K562 (cell line): ENCODE results near the gene IRAG1. TPM values are rescaled to one million over a fixed set of nuclear protein-coding genes. Genes with fewer than 3 reads are reported as not detected.

Experiments used
- BCLAF1 ChIP-seq, 2 experiments: fragments of 450-650 bp in 1 of 2; IDR thresholded peaks; 2 replicates each; pipeline ENCODE4 v1.6.1; 2011 to 2017; ENCODE audit warnings: low read depth in 2 of 2, antibody characterized with exemption in 1 of 2, borderline replicate concordance in 1 of 2, low read length in 1 of 2, mild to moderate bottlenecking in 1 of 2, mixed read lengths in 1 of 2; ENCODE audit not compliant: control insufficient read depth in 1 of 2
- ETV5 ChIP-seq: sonication (generic); formaldehyde crosslinking; IDR thresholded peaks from 2 replicates; pipeline ENCODE4 v1.4.0; 2020; ENCODE audit warnings: low read depth, mild to moderate bottlenecking, missing genetic modification reagents
- FOSL1 ChIP-seq: fragments of 200-800 bp; sonication (Bioruptor generic); conservative IDR thresholded peaks from 2 replicates; pipeline ENCODE4 v1.6.1; 2016; ENCODE audit warnings: missing genetic modification characterization, missing compliant biosample characterization
- KDM1A ChIP-seq, 2 experiments: fragments of 450-650 bp; IDR thresholded peaks; 2 replicates each; pipeline ENCODE4 v1.6.1; 2016; ENCODE audit warnings: mild to moderate bottlenecking in 2 of 2
- KDM2B ChIP-seq: fragments of 250-450 bp; sonication (Bioruptor Pico); IDR thresholded peaks from 2 replicates; pipeline ENCODE4 v1.8.0; 2021; ENCODE audit warnings: mild to moderate bottlenecking, moderate library complexity
- MCM7 ChIP-seq, 2 experiments: fragments of 450-650 bp; IDR thresholded peaks; 2 replicates each; pipeline ENCODE4 v1.6.1; 2016 to 2018
- MLX ChIP-seq, 2 experiments: fragments of 450-650 bp in 1 of 2; sonication (generic) in 1 of 2; formaldehyde crosslinking; conservative IDR thresholded peaks; 2 replicates each; pipeline versions ENCODE4 v1.4.0 to v1.8.1; 2020 to 2022; ENCODE audit warnings: mild to moderate bottlenecking in 1 of 2, missing genetic modification reagents in 1 of 2
- MYNN ChIP-seq, 2 experiments: sonication (generic); formaldehyde crosslinking in 1 of 2; IDR thresholded peaks; 2 replicates each; pipeline versions ENCODE4 v1.5.0 to v1.6.1; 2016 to 2020; ENCODE audit warnings: antibody characterized with exemption in 1 of 2, missing genetic modification reagents in 1 of 2
- OTX1 ChIP-seq: fragments of 450-650 bp; formaldehyde crosslinking; IDR thresholded peaks from 2 replicates; pipeline ENCODE4 v1.4.0; 2022; ENCODE audit warnings: mild to moderate bottlenecking
- SIN3A ChIP-seq, 2 experiments: fragments of 150-350 bp in 1 of 2; IDR thresholded peaks; 2 replicates each; pipeline ENCODE4 v1.6.1; 2011 to 2016; ENCODE audit warnings: borderline replicate concordance in 2 of 2, low read depth in 2 of 2, low read length in 2 of 2, mild to moderate bottlenecking in 2 of 2, moderate library complexity in 2 of 2; ENCODE audit not compliant: control insufficient read depth in 1 of 2
- SNRNP70 ChIP-seq: fragments of 200-400 bp; formaldehyde crosslinking; optimal IDR thresholded peaks from 2 replicates; pipeline ENCODE3; 2017; ENCODE audit warnings: low read depth, low read length
- TAF1 ChIP-seq: IDR thresholded peaks from 2 replicates; pipeline ENCODE4 v1.6.1; 2011; ENCODE audit warnings: mild to moderate bottlenecking, low read length, moderate library complexity; ENCODE audit not compliant: insufficient read depth, control insufficient read depth, severe bottlenecking; ENCODE audit errors: extremely low read depth
- ZNF253 ChIP-seq: fragments of 250-450 bp; sonication (Bioruptor Pico); conservative IDR thresholded peaks from 2 replicates; pipeline ENCODE4 v1.6.1; 2021; ENCODE audit warnings: mild to moderate bottlenecking
- ZNF699 ChIP-seq: fragments of 250-450 bp; sonication (Bioruptor Pico); IDR thresholded peaks from 2 replicates; pipeline ENCODE4 v1.8.0; 2021; ENCODE audit warnings: mild to moderate bottlenecking, moderate library complexity; ENCODE audit not compliant: insufficient replicate concordance
- ZSCAN32 ChIP-seq: fragments of 450-650 bp; formaldehyde crosslinking; IDR thresholded peaks from 2 replicates; pipeline ENCODE4 v1.4.0; 2020; ENCODE audit warnings: mild to moderate bottlenecking, moderate library complexity
- polyA plus RNA-seq, 8 experiments: library from polyadenylated mRNA; depleted of rRNA in 4 of 8; stranded (reverse) in 5 of 8; unstranded in 3 of 8; fragments of >200 nt; fragmentation: Nextera tagmentation in 2 of 8; fragmentation: Illumina TruSeq in 1 of 8; extraction: Ambion mirVana in 2 of 8; extraction: Trizol in 1 of 8; gene quantifications; 2 replicates each; pipeline versions ENCODE4 v1.2.1 to v1.2.3, GENCODE V29; 2011 to 2014; ENCODE audit warnings: inconsistent platforms in 1 of 8, missing spikeins in 1 of 8
- total RNA-seq, 7 experiments: library from RNA; depleted of rRNA in 6 of 7; stranded (reverse); fragments of >200 nt in 6 of 7; fragmentation: Illumina TruSeq in 2 of 7; extraction: Trizol in 2 of 7; gene quantifications; 2 replicates each; pipeline versions ENCODE4 v1.2.1 to v1.2.3, GENCODE V29; 2011 to 2021; ENCODE audit warnings: low replicate concordance in 1 of 7

The IRAG1 gene
- total and polyA plus RNA-seq, 9 of the 15 experiments (the other 6 are each of a cell fraction or from before 2014, with no cell fraction given), result 0.01 to 0.22 (median 0.09) TPM; not detected in 1

GRCh38 chr11:10701982-10702381 lies 8.4 kb upstream of the IRAG1 start (continued):
- no peak for TF ChIP-seq MLX (CRISPR knock-in tag; conservative IDR thresholded peaks at IDR 0.05)
- no peak for TF ChIP-seq BCLAF1 (IDR thresholded peaks at IDR 0.05; ENCODE audit: borderline replicate concordance in 1 of 2, control insufficient read depth in 1 of 2, low read depth in 2 of 2, low read length in 1 of 2)
- no peak for TF ChIP-seq MCM7 (IDR thresholded peaks at IDR 0.05)
- TF ChIP-seq ZNF699 (CRISPR knock-in tag), result no peak
- TF ChIP-seq SIN3A (IDR thresholded peaks at IDR 0.05; ENCODE audit: borderline replicate concordance in 2 of 2, control insufficient read depth in 1 of 2, low read depth in 2 of 2, low read length in 2 of 2), result no peak
- TF ChIP-seq OTX1 (CRISPR knock-in tag), result no peak
- TF ChIP-seq SNRNP70, result no peak
- TF ChIP-seq TAF1, result no peak
- TF ChIP-seq MYNN (IDR thresholded peaks at IDR 0.05), result no peak
- no peak for TF ChIP-seq MYNN (CRISPR knock-in tag; IDR thresholded peaks at IDR 0.05)
- TF ChIP-seq FOSL1 (tag), result 0 out of 2 replicates have a peak, but pooled peaks have one; percentile 20
- TF ChIP-seq KDM2B (CRISPR knock-in tag), result no peak
- no peak for TF ChIP-seq ZNF253
- TF ChIP-seq ZSCAN32 (CRISPR knock-in tag), result no peak
- TF ChIP-seq ETV5 (CRISPR knock-in tag), result no peak
- TF ChIP-seq KDM1A (IDR thresholded peaks at IDR 0.05), result peak in 1 of 2 experiments; percentile 36; a peak in 1 of 4 replicates
- TF ChIP-seq, all 486 proteins: peak for 4
